MCF 10A (cell line): Measurements from ENCODE around the gene ANKRD10. TPM values are rescaled to one million over a fixed set of nuclear protein-coding genes. Genes with fewer than 3 reads are reported as not detected.
"Not testable (repeated sequence)": the region's sequence is repeated elsewhere in the genome, so short reads cannot be mapped to it uniquely, and the experiment has no call there.

Experiments used
- BruUV-seq: library from RNA; stranded (reverse); fragments of 400-500 nt; replicated peaks from 2 replicates; lab custom pipeline; 2021; lab: Mats Ljungman, UMichigan
- CTCF ChIA-PET: fragments of 300-600 bp; sonication (Branson Sonifier 250); formaldehyde crosslinking; extraction: SDS; loops from one replicate; lab custom pipeline; 2021; ENCODE audit warnings: antibody characterized with exemption, inconsistent platforms; lab: Yijun Ruan, JAX
- POLR2A ChIA-PET: fragments of 300-600, 350-650 bp; sonication (Branson Sonifier 250); formaldehyde crosslinking; extraction: SDS; loops from one replicate; lab custom pipeline; 2020; ENCODE audit warnings: antibody characterized with exemption, inconsistent platforms; lab: Yijun Ruan, JAX
- DNase-seq: peaks from one replicate; pipeline ENCODE4 v3.0.0-alpha.2; 2018; ENCODE audit not compliant: unreplicated experiment
- H3K27ac Mint-ChIP-seq: one replicate; pipeline ENCODE4 v1.8.0; 2022; ENCODE audit warnings: mild to moderate bottlenecking, low read depth, mixed read lengths; ENCODE audit not compliant: unreplicated experiment
- H3K27me3 Mint-ChIP-seq: one replicate; pipeline ENCODE4 v1.8.0; 2022; ENCODE audit warnings: mixed read lengths; ENCODE audit not compliant: insufficient read depth, unreplicated experiment
- H3K36me3 Mint-ChIP-seq: one replicate; pipeline ENCODE4 v1.8.0; 2022; ENCODE audit warnings: mild to moderate bottlenecking, moderate library complexity, mixed read lengths; ENCODE audit not compliant: insufficient read depth, unreplicated experiment
- H3K4me1 Mint-ChIP-seq: one replicate; pipeline ENCODE4 v1.8.0; 2022; ENCODE audit warnings: mixed read lengths; ENCODE audit not compliant: insufficient read depth, unreplicated experiment
- H3K4me3 Mint-ChIP-seq: one replicate; pipeline ENCODE4 v1.8.0; 2022; ENCODE audit warnings: mild to moderate bottlenecking, moderate library complexity, mixed read lengths; ENCODE audit not compliant: unreplicated experiment
- H3K9me3 Mint-ChIP-seq: one replicate; pipeline ENCODE4 v1.8.0; 2022; ENCODE audit warnings: mixed read lengths; ENCODE audit not compliant: unreplicated experiment
- CTCF ChIP-seq: fragments of 200-600 bp; IDR thresholded peaks from one replicate; pipeline ENCODE4 v1.8.0; 2022; ENCODE audit warnings: antibody characterized with exemption, mild to moderate bottlenecking; ENCODE audit not compliant: unreplicated experiment
- intact Hi-C: fragments of 100-400 bp; cut with micrococcal nuclease; formaldehyde crosslinking; loops from 2 replicates; pipeline ENCODE4 v1.14.1; 2022
- total RNA-seq: library from RNA; stranded (reverse); gene quantifications from 2 replicates; pipeline ENCODE4 v1.2.3, GENCODE V29; 2022

ANKRD10 gene
- total RNA-seq, 1 experiment from 2014 or later: 61.7 TPM

- BruUV-seq: no TSS peak
- Mint-ChIP-seq H3K4me1 (peaks cover 6% of the 10 kb centered on the region), H3K27me3 (peaks cover 13% of the 10 kb centered on the region), H3K36me3 (no peaks in the 10 kb centered on the region), H3K9me3 (no peaks in the 10 kb centered on the region), H3K27ac (no peak overlapping the region), H3K4me3 (no peak overlapping the region)
- ChIA-PET CTCF (no interaction called here), POLR2A (no interaction called here)
- no peak for TF ChIP-seq CTCF
- DNase-seq: no peak
- intact Hi-C loops: no loop called here
Observed at GRCh38 chr13:110838116-110838515, 76.8 kb downstream of the ANKRD10 start.

DNA sequence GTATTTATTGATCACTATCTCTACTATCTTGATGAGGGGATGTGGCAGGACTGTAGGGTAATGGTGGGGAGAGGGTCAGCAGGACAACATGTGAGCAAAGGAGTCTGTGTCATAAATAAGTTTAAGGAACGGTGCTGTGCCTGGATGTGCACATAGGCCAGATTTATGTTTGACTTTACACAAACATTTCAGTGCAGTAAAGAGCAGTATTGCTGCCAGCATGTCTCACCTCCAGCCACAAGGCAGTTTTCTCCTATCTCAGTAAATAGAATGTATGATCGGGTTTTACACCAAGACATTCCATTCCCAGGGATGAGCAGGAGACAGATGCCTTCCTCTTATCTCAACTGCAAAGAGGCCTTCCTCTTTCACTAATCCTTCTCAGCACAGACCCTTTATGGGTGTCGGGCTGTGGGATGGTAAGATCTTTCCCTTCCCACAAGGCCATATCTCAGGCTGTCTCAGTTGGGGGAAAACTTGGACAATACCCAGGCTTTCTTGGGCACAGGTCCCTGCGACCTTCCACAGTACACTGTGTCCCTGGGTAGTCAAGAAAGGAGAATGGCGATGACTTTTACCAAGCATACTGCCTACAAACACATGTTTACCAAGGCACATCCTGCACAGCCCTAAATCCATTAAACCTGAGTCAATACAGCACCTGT is 77.3 kb downstream of the ANKRD10 start:
- peaks cover 18% of the 10 kb centered on the region for H3K27me3 Mint-ChIP-seq
- H3K4me1 Mint-ChIP-seq, BruUV-seq, H3K9me3 Mint-ChIP-seq, H3K4me3 Mint-ChIP-seq, DNase-seq, H3K27ac Mint-ChIP-seq, POLR2A ChIA-PET, H3K36me3 Mint-ChIP-seq, CTCF ChIA-PET, intact Hi-C loops: not testable (repeated sequence)

- POLR2A ChIA-PET: no interaction called here
- DNase-seq: no peak
- Mint-ChIP-seq H3K9me3 (no peaks in the 10 kb centered on the region), H3K4me1 (peaks cover 1% of the 10 kb centered on the region), H3K36me3 (no peaks in the 10 kb centered on the region), H3K27me3 (peaks cover 28% of the 10 kb centered on the region), H3K4me3 (no peak overlapping the region), H3K27ac (no peak overlapping the region)
- intact Hi-C loops: no loop called here
- BruUV-seq: no TSS peak
- CTCF ChIA-PET: no interaction called here
- TF ChIP-seq CTCF: no peak
Observed at GRCh38 chr13:110836605-110836903, 78.3 kb downstream of the ANKRD10 start.

DNA sequence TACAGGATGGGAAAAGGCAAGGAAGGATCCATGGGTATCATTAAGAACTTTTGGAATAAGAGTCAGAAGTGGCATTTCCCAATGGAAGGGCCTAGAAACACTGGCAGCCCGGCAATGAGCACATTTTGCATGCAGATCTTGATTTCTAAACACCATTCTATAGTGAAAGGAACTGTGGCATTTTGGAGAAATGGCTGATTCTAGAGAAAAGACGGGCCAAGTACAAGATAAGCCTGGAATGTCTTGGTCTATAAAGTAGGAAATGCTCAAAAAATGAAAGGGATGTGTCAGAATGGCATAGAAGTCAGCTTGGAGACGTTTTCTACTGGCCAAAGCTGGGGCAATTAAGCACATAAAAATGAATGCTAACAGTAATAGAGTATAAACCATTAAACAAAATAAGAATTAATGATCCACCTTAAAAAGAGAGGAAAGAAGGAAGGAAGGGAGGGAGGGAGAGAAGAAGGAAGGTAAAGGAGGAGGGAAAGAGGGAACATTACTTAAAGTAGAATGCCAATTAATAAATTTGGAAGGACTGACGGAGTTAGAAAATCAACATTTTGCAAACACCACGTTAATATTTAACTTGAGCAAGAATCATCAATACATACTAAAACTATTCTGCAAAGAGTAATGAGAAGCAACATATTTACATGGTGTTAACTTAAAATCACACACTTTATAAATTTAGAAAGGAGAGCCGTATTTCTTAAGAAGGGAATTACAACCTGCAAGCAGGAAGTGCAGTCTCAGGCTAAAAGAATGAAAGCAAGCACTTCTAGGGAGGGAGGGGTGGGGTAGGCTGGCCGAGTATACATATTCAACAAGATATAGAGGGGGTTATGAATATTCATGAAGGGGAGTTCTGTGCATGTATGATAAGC is 78.9 kb downstream of the ANKRD10 start:
- ChIA-PET POLR2A (no interaction called here), CTCF (no interaction called here)
- no peaks in the 10 kb centered on the region for H3K4me1 Mint-ChIP-seq

More for the DNA sequence above, 78.9 kb downstream of the ANKRD10 start:
- no TSS peak for BruUV-seq
- Mint-ChIP-seq H3K27me3 (peaks cover 28% of the 10 kb centered on the region), H3K36me3 (no peaks in the 10 kb centered on the region), H3K9me3 (no peaks in the 10 kb centered on the region), H3K27ac (no peak overlapping the region), H3K4me3 (no peak overlapping the region)
- intact Hi-C loops: no loop called here
- no peak for TF ChIP-seq CTCF
- no peak for DNase-seq
